Measurements from ENCODE around the gene CDKL2. TPM values are rescaled to one million over a fixed set of nuclear protein-coding genes. Genes with fewer than 3 reads are reported as not detected.
"Not testable (repeated sequence)": the region's sequence is repeated elsewhere in the genome, so short reads cannot be mapped to it uniquely, and the experiment has no call there.

The CDKL2 gene
- under 1 TPM in 1 of 3 donors, not detected in 2; 0.08 TPM for polyA plus RNA-seq

- DNase-seq = peak; percentile 88 to 90 (median 90)
- Mint-ChIP-seq H3K4me3 (peak within 1 kb of the TSS; percentile 88 to 94 (median 91)), H3K36me3 (peaks cover 0 to 4% (median 0%) of the 10 kb centered on the region in 3 donors), H3K9me3 (no peaks in the 10 kb centered on the region), H3K27me3 (ENCODE audit: low read depth in 3 of 3) (peaks cover 2 to 9% (median 6%) of the 10 kb centered on the region in 3 donors), H3K27ac (peak within 1 kb of the TSS; percentile 54 to 81 (median 60)), H3K4me1 (peaks cover 11 to 17% of the 10 kb centered on the region in 2 donors)
Observed at GRCh38 chr4:75630174-75630936, at the start of gene CDKL2. Gene CDKL2 (minus strand): TSS chr4:75630528. CDS start chr4:75625988, 4,540 bp downstream.

GRCh38 chr4:75678965-75679364, 48.6 kb upstream of the CDKL2 start:
- no peak overlapping the region for H3K4me3 Mint-ChIP-seq
- peaks cover 0 to 4% (median 0%) of the 10 kb centered on the region in 3 donors for H3K36me3 Mint-ChIP-seq
- H3K27ac Mint-ChIP-seq = no peak overlapping the region
- peaks cover 15 to 26% of the 10 kb centered on the region in 2 donors for H3K4me1 Mint-ChIP-seq
- H3K9me3 Mint-ChIP-seq = no peaks in the 10 kb centered on the region
- DNase-seq = no peak
- H3K27me3 Mint-ChIP-seq (ENCODE audit: low read depth in 3 of 3) = peaks cover 0 to 2% (median 0%) of the 10 kb centered on the region in 3 donors

GRCh38 chr4:75678473-75678872, 48.1 kb upstream of the CDKL2 start:
- no peak for DNase-seq
- peaks cover 2 to 3% (median 2%) of the 10 kb centered on the region in 3 donors for H3K27me3 Mint-ChIP-seq (ENCODE audit: low read depth in 3 of 3)
- H3K4me1 Mint-ChIP-seq = peaks cover 17 to 27% of the 10 kb centered on the region in 2 donors
- H3K9me3 Mint-ChIP-seq = no peaks in the 10 kb centered on the region
- no peak overlapping the region for H3K4me3 Mint-ChIP-seq
- peaks cover 0 to 4% (median 0%) of the 10 kb centered on the region in 3 donors for H3K36me3 Mint-ChIP-seq
- no peak overlapping the region for H3K27ac Mint-ChIP-seq

GRCh38 chr4:75675004-75675531, 44.7 kb upstream of the CDKL2 start:
- no peak for DNase-seq
- Mint-ChIP-seq H3K4me1 (peaks cover 29 to 35% of the 10 kb centered on the region in 2 donors), H3K9me3 (no peaks in the 10 kb centered on the region), H3K36me3 (peaks cover 0 to 2% (median 0%) of the 10 kb centered on the region in 3 donors), H3K27me3 (ENCODE audit: low read depth in 3 of 3) (peaks cover 13 to 18% (median 17%) of the 10 kb centered on the region in 3 donors), H3K4me3 (peak overlapping the region in 1 of 5 donors; percentile 45), H3K27ac (peak overlapping the region in 4 of 6 donors; percentile 17 to 81 (median 42))

- Mint-ChIP-seq H3K4me1 (peaks cover 38 to 46% of the 10 kb centered on the region in 2 donors), H3K27ac (peak overlapping the region; percentile 98 to 99 (median 98)), H3K27me3 (ENCODE audit: low read depth in 3 of 3) (peaks cover 13 to 18% (median 17%) of the 10 kb centered on the region in 3 donors), H3K9me3 (no peaks in the 10 kb centered on the region), H3K4me3 (peak overlapping the region; percentile 94 to 99 (median 98)), H3K36me3 (no peaks in the 10 kb centered on the region)
- no peak for DNase-seq
Observed at GRCh38 chr4:75673959-75674328, 43.6 kb upstream of the CDKL2 start.

GRCh38 chr4:75673027-75673958, 43.0 kb upstream of the CDKL2 start, which contains the start of gene G3BP2:
Gene G3BP2 (minus strand): TSS chr4:75673411. CDS start chr4:75662025, 11,386 bp downstream.
- Mint-ChIP-seq H3K4me1 (peaks cover 45 to 53% of the 10 kb centered on the region in 2 donors), H3K36me3 (no peaks in the 10 kb centered on the region), H3K9me3 (no peaks in the 10 kb centered on the region), H3K4me3 (peak within 1 kb of the TSS; percentile 94 to 99 (median 98)), H3K27me3 (ENCODE audit: low read depth in 3 of 3) (peaks cover 13 to 18% (median 17%) of the 10 kb centered on the region in 3 donors), H3K27ac (peak within 1 kb of the TSS; percentile 98 to 99 (median 98))
- DNase-seq = peak; percentile 97 to 98 (median 98)

- Mint-ChIP-seq H3K27me3 (ENCODE audit: low read depth in 3 of 3) (peaks cover 13 to 18% (median 17%) of the 10 kb centered on the region in 3 donors), H3K36me3 (no peaks in the 10 kb centered on the region), H3K4me3 (peak overlapping the region; percentile 94 to 99 (median 98)), H3K27ac (peak overlapping the region; percentile 98 to 99 (median 98)), H3K4me1 (peaks cover 52 to 60% of the 10 kb centered on the region in 2 donors), H3K9me3 (no peaks in the 10 kb centered on the region)
- DNase-seq = peak; percentile 75 to 78 (median 77)
Observed at GRCh38 chr4:75672461-75673026, 42.2 kb upstream of the CDKL2 start.

- H3K4me3 Mint-ChIP-seq = peak overlapping the region; percentile 94 to 99 (median 98)
- H3K27ac Mint-ChIP-seq = peak overlapping the region; percentile 98 to 99 (median 98)
- DNase-seq = no peak
- H3K36me3 Mint-ChIP-seq = no peaks in the 10 kb centered on the region
- H3K4me1 Mint-ChIP-seq = peaks cover 58 to 67% of the 10 kb centered on the region in 2 donors
- H3K27me3 Mint-ChIP-seq (ENCODE audit: low read depth in 3 of 3) = peaks cover 13 to 18% (median 17%) of the 10 kb centered on the region in 3 donors
- H3K9me3 Mint-ChIP-seq = no peaks in the 10 kb centered on the region
Observed at GRCh38 chr4:75671802-75672421, 41.6 kb upstream of the CDKL2 start.

GRCh38 chr4:75668596-75668995, 38.3 kb upstream of the CDKL2 start:
- Mint-ChIP-seq H3K27ac (peak overlapping the region; percentile 14 to 50 (median 24)), H3K4me3 (peak overlapping the region in 4 of 5 donors; percentile 0 to 48 (median 18)), H3K9me3 (no peaks in the 10 kb centered on the region), H3K27me3 (ENCODE audit: low read depth in 3 of 3) (peaks cover 12 to 20% (median 15%) of the 10 kb centered on the region in 3 donors), H3K36me3 (no peaks in the 10 kb centered on the region), H3K4me1 (peaks cover 73 to 82% of the 10 kb centered on the region in 2 donors)
- DNase-seq = no peak

- H3K27ac Mint-ChIP-seq = peak overlapping the region in 4 of 6 donors; percentile 14 to 79 (median 46)
- peaks cover 75 to 83% of the 10 kb centered on the region in 2 donors for H3K4me1 Mint-ChIP-seq
- H3K36me3 Mint-ChIP-seq = not testable (repeated sequence)
Observed at GRCh38 chr4:75667636-75668035, 37.3 kb upstream of the CDKL2 start.

GRCh38 chr4:75666299-75666698, 36.0 kb upstream of the CDKL2 start:
- Mint-ChIP-seq H3K4me3 (peak overlapping the region in 3 of 5 donors; percentile 15 to 37 (median 16)), H3K9me3 (no peaks in the 10 kb centered on the region), H3K27me3 (ENCODE audit: low read depth in 3 of 3) (peaks cover 0 to 5% (median 0%) of the 10 kb centered on the region in 3 donors), H3K4me1 (peaks cover 74 to 83% of the 10 kb centered on the region in 2 donors), H3K36me3 (peaks cover 0 to 4% (median 0%) of the 10 kb centered on the region in 3 donors), H3K27ac (peak overlapping the region in 1 of 6 donors; percentile 55)
- no peak for DNase-seq

More at GRCh38 chr4:75667636-75668035, 37.3 kb upstream of the CDKL2 start:
- not testable (repeated sequence) for DNase-seq, H3K9me3 Mint-ChIP-seq
- Mint-ChIP-seq H3K27me3 (ENCODE audit: low read depth in 3 of 3) (peaks cover 3 to 11% (median 6%) of the 10 kb centered on the region in 3 donors), H3K4me3 (peak overlapping the region in 3 of 5 donors; percentile 30 to 57 (median 38))

GRCh38 chr4:75664604-75665003, 34.3 kb upstream of the CDKL2 start:
- H3K4me3 Mint-ChIP-seq; H3K27me3 Mint-ChIP-seq (ENCODE audit: low read depth in 3 of 3); H3K9me3 Mint-ChIP-seq; H3K27ac Mint-ChIP-seq; DNase-seq: not testable (repeated sequence)
- Mint-ChIP-seq H3K36me3 (peaks cover 0 to 11% (median 0%) of the 10 kb centered on the region in 3 donors), H3K4me1 (peaks cover 68 to 83% of the 10 kb centered on the region in 2 donors)

Data from immature natural killer cell (primary cell).